Loucy (cell line): ENCODE data around the gene KPNA6.

Source experiments
- CTCF ChIP-seq: fragments of 200-600 bp; sonication (generic); conservative IDR thresholded peaks from 2 replicates; pipeline ENCODE4 v1.5.1; 2014; ENCODE audit warnings: mild to moderate bottlenecking, antibody characterized with exemption, low read length
- EZH2phosphoT487 ChIP-seq: fragments of 200-600 bp; IDR thresholded peaks from 2 replicates; pipeline ENCODE4 v1.6.1; 2018; ENCODE audit warnings: antibody characterized with exemption, mild to moderate bottlenecking, moderate library complexity, borderline replicate concordance

GRCh38 chr1:32159189-32159588, 51.3 kb downstream of the KPNA6 start:
- TF ChIP-seq CTCF = no peak
- TF ChIP-seq EZH2phosphoT487 = no peak
